Muscle layer of duodenum (tissue), 2 donors: ENCODE measurements around the gene TTLL11.
"Not testable (repeated sequence)": the region's sequence is repeated elsewhere in the genome, so short reads cannot be mapped to it uniquely, and the experiment has no call there.

Experiments
- H3K27ac ChIP-seq: one replicate; pipeline ENCODE4 v1.7.0; 2013; ENCODE audit warnings: mild to moderate bottlenecking, low read length
- H3K27me3 ChIP-seq: one replicate; pipeline ENCODE4 v1.7.0; 2013; ENCODE audit warnings: low read depth, mild to moderate bottlenecking, control low read depth, low read length
- H3K36me3 ChIP-seq, 2 donors: one replicate each; pipeline ENCODE4 v1.7.0; 2013; ENCODE audit warnings: low read length in 2 of 2, control low read depth in 1 of 2, mild to moderate bottlenecking in 1 of 2; ENCODE audit not compliant: insufficient read depth in 2 of 2, control insufficient read depth in 1 of 2
- H3K4me1 ChIP-seq, 2 donors: one replicate each; pipeline ENCODE4 v1.7.0; 2013; ENCODE audit warnings: low read length in 2 of 2, mild to moderate bottlenecking in 2 of 2, control low read depth in 1 of 2, moderate library complexity in 1 of 2; ENCODE audit not compliant: insufficient read depth in 2 of 2, control insufficient read depth in 1 of 2
- H3K4me3 ChIP-seq, 2 donors: one replicate each; pipeline ENCODE4 v1.7.0; 2013; ENCODE audit warnings: low read length in 2 of 2, low read depth in 1 of 2, mild to moderate bottlenecking in 1 of 2
- H3K9me3 ChIP-seq, 2 donors: one replicate each; pipeline ENCODE4 v1.7.0; 2013; ENCODE audit warnings: low read length in 2 of 2, control low read depth in 1 of 2, mild to moderate bottlenecking in 1 of 2; ENCODE audit not compliant: control insufficient read depth in 1 of 2
- donor health status: healthy.

Gene TTLL11

GRCh38 chr9:122008559-122008958, 84.5 kb downstream of the TTLL11 start:
- Histone ChIP-seq H3K4me1 (no peaks in the 10 kb centered on the region), H3K4me3 (no peak overlapping the region), H3K9me3 (no peaks in the 10 kb centered on the region), H3K27ac (no peak overlapping the region), H3K27me3 (no peaks in the 10 kb centered on the region), H3K36me3 (no peaks in the 10 kb centered on the region)

DNA sequence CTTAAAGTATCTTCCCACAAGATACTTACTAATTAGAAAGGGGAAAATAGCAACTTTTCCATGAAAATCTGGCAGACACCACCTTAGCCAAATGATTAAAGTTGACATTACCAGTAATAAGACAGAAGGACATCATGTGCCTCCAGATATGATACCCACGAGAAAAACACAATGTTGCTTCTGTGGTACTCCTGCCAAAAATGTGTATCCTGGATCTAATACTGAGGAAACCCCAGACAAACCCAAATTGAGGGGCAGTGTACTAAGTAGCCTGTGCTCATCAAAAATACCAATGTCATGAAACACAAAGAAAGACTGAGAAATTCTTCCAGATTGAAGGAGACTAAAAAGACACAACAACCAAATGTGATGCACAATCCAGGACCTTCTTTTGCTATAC, 85.3 kb downstream of the TTLL11 start:
- Histone ChIP-seq H3K4me1 (no peaks in the 10 kb centered on the region), H3K9me3 (no peaks in the 10 kb centered on the region), H3K27ac (no peak overlapping the region), H3K27me3 (no peaks in the 10 kb centered on the region), H3K36me3 (no peaks in the 10 kb centered on the region), H3K4me3 (no peak overlapping the region)

DNA sequence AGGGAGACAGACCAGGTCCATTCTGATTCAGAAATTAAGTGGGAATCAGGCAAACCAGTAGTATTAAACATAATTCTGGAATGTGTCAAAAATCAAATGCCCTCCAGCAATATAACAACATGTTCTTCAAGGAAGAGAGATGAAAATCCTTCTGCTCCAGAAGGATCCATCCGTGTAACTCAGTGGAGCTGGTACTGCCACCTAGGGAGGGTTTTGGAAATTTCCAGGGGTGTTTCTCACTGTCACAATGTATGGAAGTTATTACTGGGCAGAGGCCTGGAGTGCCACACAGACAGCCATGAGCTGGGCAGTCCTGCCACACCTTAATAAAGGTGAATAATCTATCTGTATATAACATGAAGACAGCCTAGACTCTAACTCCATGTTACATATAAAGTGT, 87.5 kb downstream of the TTLL11 start:
- H3K36me3 ChIP-seq: no peaks in the 10 kb centered on the region
- H3K27me3 ChIP-seq: no peaks in the 10 kb centered on the region
- no peaks in the 10 kb centered on the region for H3K9me3 ChIP-seq
- H3K4me1 ChIP-seq: peaks cover 0 to 14% of the 10 kb centered on the region in 2 donors
- H3K4me3 ChIP-seq: no peak overlapping the region
- H3K27ac ChIP-seq: no peak overlapping the region

- H3K4me1 ChIP-seq: peaks cover 0 to 14% of the 10 kb centered on the region in 2 donors
- no peaks in the 10 kb centered on the region for H3K36me3 ChIP-seq
- no peak overlapping the region for H3K27ac ChIP-seq
- H3K27me3 ChIP-seq: no peaks in the 10 kb centered on the region
- H3K9me3 ChIP-seq: no peaks in the 10 kb centered on the region
- H3K4me3 ChIP-seq: no peak overlapping the region
These were observed 88.5 kb downstream of the TTLL11 start for GRCh38 chr9:122004589-122004988.

GRCh38 chr9:122001491-122002201, 91.5 kb downstream of the TTLL11 start:
- Histone ChIP-seq H3K27me3 (no peaks in the 10 kb centered on the region), H3K27ac (no peak overlapping the region), H3K9me3 (no peaks in the 10 kb centered on the region), H3K36me3 (no peaks in the 10 kb centered on the region), H3K4me3 (no peak overlapping the region), H3K4me1 (peaks cover 0 to 22% of the 10 kb centered on the region in 2 donors)

DNA sequence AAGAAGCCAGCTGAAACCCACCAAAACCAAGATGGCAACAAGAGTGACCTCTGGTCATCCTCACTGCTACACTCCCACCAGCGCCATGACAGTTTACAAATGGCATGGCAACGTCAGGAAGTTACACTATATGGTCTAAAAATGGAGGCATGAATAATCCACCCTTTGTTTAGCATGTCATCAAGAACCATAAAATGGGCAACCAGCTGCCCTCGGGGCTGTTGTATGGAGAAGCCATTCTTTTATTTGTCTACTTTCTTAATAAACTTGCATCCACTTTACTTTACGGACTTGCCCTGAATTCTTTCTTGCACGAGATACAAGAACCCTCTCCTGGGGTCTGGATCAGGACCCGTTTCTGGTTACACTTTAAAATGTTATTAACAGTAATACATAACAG, 92.6 kb downstream of the TTLL11 start:
- H3K27me3 ChIP-seq, H3K4me3 ChIP-seq, H3K36me3 ChIP-seq, H3K27ac ChIP-seq, H3K9me3 ChIP-seq: not testable (repeated sequence)
- H3K4me1 ChIP-seq: peaks cover 0 to 22% of the 10 kb centered on the region in 2 donors

DNA sequence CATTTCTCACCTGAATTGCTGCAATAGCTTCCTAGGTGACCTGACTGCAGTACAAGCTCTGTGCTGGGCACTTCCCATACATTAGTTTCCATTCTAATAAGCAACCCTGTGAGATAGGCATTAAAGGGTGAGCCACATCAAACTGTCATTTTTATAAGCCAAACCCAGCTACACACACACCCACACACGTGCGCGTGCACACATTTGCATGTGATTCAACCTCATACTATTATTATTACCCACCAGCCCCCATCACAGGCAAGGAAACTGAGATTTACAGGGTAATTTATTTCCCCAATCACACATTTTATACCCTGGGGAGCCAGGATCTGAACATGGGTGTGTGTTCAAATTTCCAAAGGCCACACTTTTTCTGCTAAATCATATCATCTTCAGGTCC, 93.6 kb downstream of the TTLL11 start:
- peaks cover 0 to 22% of the 10 kb centered on the region in 2 donors for H3K4me1 ChIP-seq
- H3K4me3 ChIP-seq: no peak overlapping the region
- H3K27me3 ChIP-seq: no peaks in the 10 kb centered on the region
- H3K36me3 ChIP-seq: no peaks in the 10 kb centered on the region
- no peak overlapping the region for H3K27ac ChIP-seq
- no peaks in the 10 kb centered on the region for H3K9me3 ChIP-seq

DNA sequence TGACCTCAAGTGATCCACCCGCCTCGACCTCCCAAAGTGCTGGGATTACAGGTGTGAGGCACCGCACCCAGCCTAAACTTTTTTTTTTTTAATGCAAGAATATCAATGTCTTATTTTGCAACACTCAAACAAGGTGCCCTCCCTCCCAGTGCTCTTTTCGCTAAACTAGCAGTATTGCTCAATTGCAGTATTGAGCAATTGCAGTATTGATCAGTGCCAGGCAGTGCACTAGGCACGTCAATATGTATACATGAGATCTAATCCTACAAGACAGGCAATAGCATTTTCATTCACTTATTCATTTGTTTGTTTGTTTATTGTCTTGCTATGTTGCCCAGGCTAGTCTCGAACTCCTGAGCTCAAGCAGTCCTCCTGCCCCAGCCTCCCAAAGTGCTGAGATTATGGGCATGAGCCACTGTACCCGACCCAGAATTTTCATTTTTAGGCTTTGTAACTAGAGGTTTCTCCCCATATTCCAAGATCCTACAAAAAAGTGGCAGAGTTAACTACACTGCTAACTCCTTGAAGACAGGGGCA, 94.5 kb downstream of the TTLL11 start:
- Histone ChIP-seq H3K27me3 (no peaks in the 10 kb centered on the region), H3K9me3 (no peaks in the 10 kb centered on the region), H3K4me3 (no peak overlapping the region), H3K36me3 (no peaks in the 10 kb centered on the region), H3K4me1 (peaks cover 0 to 22% of the 10 kb centered on the region in 2 donors), H3K27ac (no peak overlapping the region)

- Histone ChIP-seq H3K27me3 (no peaks in the 10 kb centered on the region), H3K4me3 (no peak overlapping the region), H3K27ac (no peak overlapping the region), H3K9me3 (no peaks in the 10 kb centered on the region), H3K4me1 (peaks cover 0 to 22% of the 10 kb centered on the region in 2 donors), H3K36me3 (no peaks in the 10 kb centered on the region)
These were observed 95.3 kb downstream of the TTLL11 start for GRCh38 chr9:121997791-121998190.

- H3K27ac ChIP-seq: no peak overlapping the region
These were observed 96.3 kb downstream of the TTLL11 start for GRCh38 chr9:121996783-121997182.

DNA sequence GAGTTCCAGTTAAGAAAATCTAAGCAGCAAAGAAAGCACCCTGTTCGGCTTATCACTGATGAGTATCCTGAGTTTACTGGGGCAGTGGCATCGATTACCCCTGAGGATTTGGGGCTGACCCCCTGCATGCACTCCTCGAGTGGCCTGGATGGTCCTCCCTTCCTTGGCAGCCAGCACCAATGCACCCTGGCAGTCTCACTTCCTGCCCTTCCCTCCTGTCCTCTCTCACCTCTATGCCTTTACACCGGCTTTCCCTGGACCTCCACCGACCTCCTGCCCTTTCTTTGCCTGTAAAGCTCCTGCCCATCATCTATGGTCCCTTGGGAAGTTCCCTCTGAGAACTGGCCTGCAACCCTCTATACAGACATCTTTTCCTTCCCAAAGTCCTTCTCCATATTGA, 97.1 kb downstream of the TTLL11 start:
- no peak overlapping the region for H3K27ac ChIP-seq
- H3K9me3 ChIP-seq: no peaks in the 10 kb centered on the region
- peaks cover 0 to 8% of the 10 kb centered on the region in 2 donors for H3K4me1 ChIP-seq
- no peaks in the 10 kb centered on the region for H3K36me3 ChIP-seq
- H3K4me3 ChIP-seq: no peak overlapping the region
- no peaks in the 10 kb centered on the region for H3K27me3 ChIP-seq

More at GRCh38 chr9:121996783-121997182, 96.3 kb downstream of the TTLL11 start:
- Histone ChIP-seq H3K4me1 (peaks cover 0 to 15% of the 10 kb centered on the region in 2 donors), H3K9me3 (no peaks in the 10 kb centered on the region), H3K4me3 (no peak overlapping the region), H3K27me3 (no peaks in the 10 kb centered on the region), H3K36me3 (no peaks in the 10 kb centered on the region)
